GM06990 (cell line): Measurements from ENCODE around the gene DDR1.

Source experiments
- DNase-seq: peaks from one replicate; pipeline ENCODE4 v3.0.0-alpha.2; 2011; ENCODE audit not compliant: insufficient read length; ENCODE audit errors: extremely low read depth
- H3K27me3 ChIP-seq: replicated peaks from 2 replicates; pipeline ENCODE4 v1.6.0; 2011; ENCODE audit warnings: low read length; ENCODE audit not compliant: control insufficient read depth, insufficient read depth
- H3K36me3 ChIP-seq: 2 replicates; pipeline ENCODE4 v1.5.1; 2011; ENCODE audit warnings: low read length; ENCODE audit not compliant: control insufficient read depth, insufficient read depth
- H3K4me3 ChIP-seq: replicated peaks from 2 replicates; pipeline ENCODE4 v1.5.1; 2011; ENCODE audit warnings: low read depth, mild to moderate bottlenecking, control low read depth, low read length
- TF ChIP-seq, protein P1 (sequence below): IDR thresholded peaks from 2 replicates; pipeline ENCODE4 v1.5.1; 2011; ENCODE audit warnings: low read length, control low read depth, mild to moderate bottlenecking, inconsistent platforms; ENCODE audit not compliant: insufficient read depth, poor library complexity, severe bottlenecking

The DDR1 gene

DNA sequence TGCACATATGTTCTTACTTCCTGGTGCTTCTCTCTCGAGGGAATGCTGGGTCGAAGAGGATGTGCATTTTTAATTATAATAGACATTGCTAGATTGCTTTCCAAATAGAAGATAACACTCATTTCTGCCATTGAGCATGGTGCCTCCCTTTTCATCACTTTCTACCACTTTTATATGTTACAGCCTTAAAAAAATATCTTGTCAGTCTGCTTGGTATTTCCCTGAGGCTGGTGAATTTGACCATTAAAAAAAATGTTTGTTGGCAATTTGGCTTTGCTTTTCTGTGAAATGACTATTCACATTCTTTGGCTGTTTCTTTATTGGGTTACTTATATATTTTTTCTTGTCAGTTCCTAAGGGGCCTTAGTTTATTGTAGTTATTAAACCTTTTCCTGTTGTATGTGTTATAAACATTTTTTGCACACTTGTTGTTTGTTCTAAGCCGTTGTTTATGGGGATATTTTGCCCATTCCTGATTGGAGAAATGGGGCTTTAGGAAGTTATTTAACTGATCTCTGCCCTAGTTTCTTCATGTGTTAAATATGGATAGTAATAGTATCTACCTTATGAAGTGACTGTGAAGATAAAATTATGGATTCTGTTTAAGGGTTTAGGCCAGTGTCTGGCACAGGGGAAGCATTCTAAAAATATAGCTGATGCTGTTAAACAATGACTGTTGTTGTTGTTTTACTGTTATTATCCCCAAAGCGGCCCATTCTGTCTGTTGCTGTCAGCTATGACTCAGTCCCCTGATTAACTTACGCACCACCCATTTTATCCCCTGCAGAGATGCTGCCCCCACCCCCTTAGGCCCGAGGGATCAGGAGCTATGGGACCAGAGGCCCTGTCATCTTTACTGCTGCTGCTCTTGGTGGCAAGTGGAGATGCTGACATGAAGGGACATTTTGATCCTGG is 3.8 kb downstream of the DDR1 start:
- Histone ChIP-seq H3K27me3 (no peaks in the 10 kb centered on the region), H3K36me3 (peaks cover 12% of the 10 kb centered on the region), H3K4me3 (no peak overlapping the region)
- TF ChIP-seq, protein P1, sequence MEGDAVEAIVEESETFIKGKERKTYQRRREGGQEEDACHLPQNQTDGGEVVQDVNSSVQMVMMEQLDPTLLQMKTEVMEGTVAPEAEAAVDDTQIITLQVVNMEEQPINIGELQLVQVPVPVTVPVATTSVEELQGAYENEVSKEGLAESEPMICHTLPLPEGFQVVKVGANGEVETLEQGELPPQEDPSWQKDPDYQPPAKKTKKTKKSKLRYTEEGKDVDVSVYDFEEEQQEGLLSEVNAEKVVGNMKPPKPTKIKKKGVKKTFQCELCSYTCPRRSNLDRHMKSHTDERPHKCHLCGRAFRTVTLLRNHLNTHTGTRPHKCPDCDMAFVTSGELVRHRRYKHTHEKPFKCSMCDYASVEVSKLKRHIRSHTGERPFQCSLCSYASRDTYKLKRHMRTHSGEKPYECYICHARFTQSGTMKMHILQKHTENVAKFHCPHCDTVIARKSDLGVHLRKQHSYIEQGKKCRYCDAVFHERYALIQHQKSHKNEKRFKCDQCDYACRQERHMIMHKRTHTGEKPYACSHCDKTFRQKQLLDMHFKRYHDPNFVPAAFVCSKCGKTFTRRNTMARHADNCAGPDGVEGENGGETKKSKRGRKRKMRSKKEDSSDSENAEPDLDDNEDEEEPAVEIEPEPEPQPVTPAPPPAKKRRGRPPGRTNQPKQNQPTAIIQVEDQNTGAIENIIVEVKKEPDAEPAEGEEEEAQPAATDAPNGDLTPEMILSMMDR, result no peak
- DNase-seq, result no peak

GRCh38 chr6:30888816-30889495 is 4.6 kb downstream of the DDR1 start:
- no peaks in the 10 kb centered on the region for H3K27me3 ChIP-seq
- H3K36me3 ChIP-seq, result peaks cover 13% of the 10 kb centered on the region
- TF ChIP-seq, protein P1, result no peak
- no peak overlapping the region for H3K4me3 ChIP-seq
- no peak for DNase-seq

GRCh38 chr6:30889496-30889885 is 5.2 kb downstream of the DDR1 start:
- Histone ChIP-seq H3K4me3 (no peak overlapping the region), H3K27me3 (no peaks in the 10 kb centered on the region), H3K36me3 (peaks cover 15% of the 10 kb centered on the region)
- no peak for DNase-seq
- TF ChIP-seq, protein P1, result no peak

DNA sequence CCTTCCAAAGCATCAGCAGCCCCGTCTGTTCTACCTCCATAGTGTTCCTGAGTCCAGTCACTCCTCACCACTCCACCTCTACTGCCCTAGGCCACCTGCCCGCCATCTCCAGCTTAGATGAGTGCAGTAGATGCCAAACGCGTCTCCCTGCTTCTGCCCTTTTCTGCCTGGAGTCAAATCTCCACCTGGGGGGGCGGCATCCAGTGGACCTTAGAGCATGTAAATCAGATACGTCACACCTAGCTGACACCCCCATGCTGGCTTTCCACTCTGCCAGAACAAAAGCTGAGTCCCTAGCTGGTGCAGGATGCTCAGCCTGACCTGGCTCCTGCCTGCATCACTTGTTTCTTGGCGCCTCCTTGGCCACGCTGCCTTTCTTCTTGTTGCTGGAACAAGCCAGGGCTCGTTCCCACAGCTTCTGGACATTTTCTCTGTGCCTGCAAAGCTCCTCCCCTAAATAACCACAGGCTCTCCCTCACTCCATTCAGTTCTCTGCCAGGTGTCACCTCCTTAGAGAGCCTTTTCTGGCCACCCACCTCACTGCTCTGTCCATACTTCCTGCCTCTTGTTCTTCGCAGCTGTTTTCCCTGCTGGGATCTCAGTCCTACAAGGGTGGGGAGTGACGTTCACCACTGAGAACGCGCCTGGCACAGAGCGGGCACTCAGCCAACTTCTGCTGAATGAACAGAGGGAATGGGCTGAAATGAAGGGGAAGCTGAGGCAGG is 5.8 kb downstream of the DDR1 start:
- no peak for DNase-seq
- Histone ChIP-seq H3K36me3 (peaks cover 15% of the 10 kb centered on the region), H3K4me3 (no peak overlapping the region), H3K27me3 (no peaks in the 10 kb centered on the region)
- TF ChIP-seq, protein P1, result no peak

- Histone ChIP-seq H3K4me3 (no peak overlapping the region), H3K27me3 (no peaks in the 10 kb centered on the region), H3K36me3 (peaks cover 15% of the 10 kb centered on the region)
- DNase-seq, result no peak
- TF ChIP-seq, protein P1, result no peak
Observed at GRCh38 chr6:30890646-30891449, 6.5 kb downstream of the DDR1 start.
